H1 (cell line): ENCODE measurements around the gene PASD1. TPM values are rescaled to one million over a fixed set of nuclear protein-coding genes. Genes with fewer than 3 reads are reported as not detected.

ENCODE experiments used
- CTCF ChIA-PET: fragments of 300-600 bp; sonication (Branson Sonifier 250); formaldehyde crosslinking; loops from one replicate; lab custom pipeline; 2021; ENCODE audit not compliant: partially characterized antibody; lab: Charles Lee
- POLR2A ChIA-PET: fragments of 300-600 bp; sonication (Branson Sonifier 250); formaldehyde crosslinking; loops from one replicate; lab custom pipeline; 2021; ENCODE audit warnings: inconsistent platforms; ENCODE audit not compliant: partially characterized antibody; lab: Charles Lee
- DNase-seq, 2 experiments: peaks; one replicate each; pipeline versions ENCODE4 v3.0.0 to v3.0.0-alpha.2; 2010 to 2022; ENCODE audit warnings: low spot score in 2 of 2, low read depth in 1 of 2, mixed read lengths in 1 of 2
- FAIRE-seq: peaks from 2 replicates; lab custom pipeline; 2011; peaks lifted over from hg19 to GRCh38; lab: Jason Lieb, UNC
- H2AFZ ChIP-seq: 2 replicates; pipeline ENCODE4 v1.8.1; 2012; ENCODE audit warnings: low read length, inconsistent platforms
- H2AK5ac ChIP-seq: 2 replicates; pipeline ENCODE4 v1.6.1; 2013; ENCODE audit warnings: low read depth, low read length
- H2BK120ac ChIP-seq: replicated peaks from 2 replicates; pipeline ENCODE3; 2013; ENCODE audit warnings: low read depth, low read length, inconsistent platforms
- H2BK12ac ChIP-seq: 2 replicates; pipeline ENCODE4 v1.6.1; 2013; ENCODE audit warnings: low read depth, low read length
- H2BK15ac ChIP-seq: 2 replicates; pipeline ENCODE4 v1.6.1; 2013; ENCODE audit warnings: low read length
- H2BK20ac ChIP-seq: 2 replicates; pipeline ENCODE4 v1.6.1; 2013; ENCODE audit warnings: low read length
- H2BK5ac ChIP-seq: 2 replicates; pipeline ENCODE4 v1.6.1; 2013; ENCODE audit warnings: low read depth, low read length
- H3K14ac ChIP-seq: 2 replicates; pipeline ENCODE4 v1.6.1; 2013; ENCODE audit warnings: inconsistent platforms; ENCODE audit not compliant: insufficient read length
- H3K18ac ChIP-seq: 2 replicates; pipeline ENCODE4 v1.6.1; 2013; ENCODE audit warnings: low read length; ENCODE audit errors: extremely low read depth
- H3K23ac ChIP-seq: 2 replicates; pipeline ENCODE4 v1.6.1; 2013; ENCODE audit warnings: inconsistent platforms; ENCODE audit not compliant: insufficient read length
- H3K23me2 ChIP-seq: 2 replicates; pipeline ENCODE4 v1.6.1; 2013; ENCODE audit warnings: low read depth, low read length
- H3K27ac ChIP-seq: 2 replicates; pipeline ENCODE4 v1.6.1; 2011; ENCODE audit warnings: low read depth, low read length, inconsistent platforms
- H3K27me3 ChIP-seq, 4 experiments: replicated peaks in 1 of 4; 1 replicate in 1 of 4; 2 replicates in 3 of 4; pipeline versions ENCODE4 v1.6.1 to v1.8.1; 2011 to 2013; ENCODE audit warnings: low read length in 3 of 4, mild to moderate bottlenecking in 3 of 4, inconsistent platforms in 2 of 4, mixed read lengths in 2 of 4, moderate library complexity in 1 of 4; ENCODE audit not compliant: control insufficient read depth in 3 of 4, insufficient read depth in 3 of 4; ENCODE audit errors: extremely low read depth in 1 of 4
- H3K36me3 ChIP-seq, 4 experiments: 2 replicates each; pipeline versions ENCODE4 v1.6.1 to v1.8.1; 2011 to 2013; ENCODE audit warnings: mild to moderate bottlenecking in 4 of 4, low read length in 3 of 4, moderate library complexity in 2 of 4, control low read depth in 1 of 4, inconsistent platforms in 1 of 4; ENCODE audit not compliant: insufficient read depth in 4 of 4, control insufficient read depth in 2 of 4
- H3K4ac ChIP-seq: replicated peaks from 2 replicates; pipeline ENCODE3; 2013; ENCODE audit warnings: low read length, low read depth, mixed read lengths, inconsistent platforms; ENCODE audit not compliant: insufficient read length
- H3K4me1 ChIP-seq, 4 experiments: replicated peaks in 1 of 4; 1 replicate in 1 of 4; 2 replicates in 3 of 4; pipeline versions ENCODE4 v1.6.1 to v1.8.1; 2011 to 2013; ENCODE audit warnings: low read length in 3 of 4, inconsistent platforms in 2 of 4, mixed read lengths in 1 of 4; ENCODE audit not compliant: insufficient read depth in 4 of 4, control insufficient read depth in 3 of 4
- H3K4me2 ChIP-seq, 2 experiments: 2 replicates each; pipeline versions ENCODE4 v1.6.1 to v1.8.1; 2011 to 2013; ENCODE audit warnings: low read depth in 2 of 2, low read length in 2 of 2, control low read depth in 1 of 2, inconsistent platforms in 1 of 2, mild to moderate bottlenecking in 1 of 2; ENCODE audit not compliant: insufficient read depth in 1 of 2
- H3K4me3 ChIP-seq, 4 experiments: fragments of 200-600, 300-600 bp in 1 of 4; sonication (generic), shearing (Covaris generic), sonication (Bioruptor Twin) in 1 of 4; 2 replicates each; pipeline versions ENCODE4 v1.5.1 to v1.8.1; 2011 to 2016; ENCODE audit warnings: low read length in 4 of 4, low read depth in 3 of 4, control low read depth in 2 of 4, inconsistent platforms in 2 of 4, mild to moderate bottlenecking in 2 of 4, mixed read lengths in 1 of 4, moderate library complexity in 1 of 4; ENCODE audit not compliant: insufficient read depth in 2 of 4; ENCODE audit errors: extremely low read depth in 1 of 4
- H3K56ac ChIP-seq: replicated peaks from 2 replicates; pipeline ENCODE3; 2013; ENCODE audit warnings: low read depth, mild to moderate bottlenecking, mixed read lengths, low read length, inconsistent platforms; ENCODE audit not compliant: insufficient read length
- H3K79me1 ChIP-seq: 2 replicates; pipeline ENCODE4 v1.6.1; 2013; ENCODE audit warnings: low read depth, low read length, control low read depth
- H3K79me2 ChIP-seq, 2 experiments: 2 replicates each; pipeline versions ENCODE4 v1.6.1 to v1.8.1; 2012 to 2013; ENCODE audit warnings: low read length in 2 of 2, mild to moderate bottlenecking in 2 of 2, inconsistent platforms in 1 of 2; ENCODE audit not compliant: insufficient read depth in 2 of 2, control insufficient read depth in 1 of 2
- H3K9ac ChIP-seq, 4 experiments: replicated peaks in 1 of 4; 1 replicate in 1 of 4; 2 replicates in 3 of 4; pipeline versions ENCODE4 v1.6.1 to v1.8.1; 2011 to 2013; ENCODE audit warnings: low read depth in 3 of 4, low read length in 3 of 4, control low read depth in 2 of 4, mild to moderate bottlenecking in 2 of 4, moderate library complexity in 2 of 4, inconsistent platforms in 1 of 4; ENCODE audit errors: extremely low read depth in 1 of 4
- H3K9me3 ChIP-seq, 2 experiments: 2 replicates each; pipeline versions ENCODE4 v1.6.1 to v1.8.1; 2012 to 2013; ENCODE audit warnings: mild to moderate bottlenecking in 2 of 2, moderate library complexity in 2 of 2, control low read depth in 1 of 2, inconsistent platforms in 1 of 2, low read depth in 1 of 2, low read length in 1 of 2, mixed read lengths in 1 of 2; ENCODE audit not compliant: insufficient read depth in 2 of 2
- H4K20me1 ChIP-seq, 2 experiments: replicated peaks in 1 of 2; 2 replicates each; pipeline versions ENCODE3 to v1.8.1; 2011 to 2013; ENCODE audit warnings: inconsistent platforms in 2 of 2, low read length in 2 of 2, mild to moderate bottlenecking in 1 of 2; ENCODE audit not compliant: insufficient read depth in 2 of 2, control insufficient read depth in 1 of 2
- H4K5ac ChIP-seq: 2 replicates; pipeline ENCODE4 v1.6.1; 2013; ENCODE audit warnings: low read length, low read depth, mixed read lengths, inconsistent platforms; ENCODE audit not compliant: insufficient read length
- H4K8ac ChIP-seq: 2 replicates; pipeline ENCODE4 v1.8.0; 2013; ENCODE audit warnings: mild to moderate bottlenecking, moderate library complexity, low read length, inconsistent platforms; ENCODE audit not compliant: insufficient read depth; ENCODE audit errors: extremely low read depth
- H4K91ac ChIP-seq: replicated peaks from 2 replicates; pipeline ENCODE3; 2013; ENCODE audit warnings: low read length, mixed read lengths, inconsistent platforms; ENCODE audit not compliant: insufficient read length
- ASH2L ChIP-seq: fragments of 200-600, 300-600 bp; sonication (generic); IDR thresholded peaks from one replicate; pipeline ENCODE4 v1.7.1; 2017; ENCODE audit warnings: low read length
- BACH1 ChIP-seq: IDR thresholded peaks from 2 replicates; pipeline ENCODE4 v1.6.1; 2012; ENCODE audit warnings: low read length, improper control_type of control experiment
- CREB1 ChIP-seq: IDR thresholded peaks from 2 replicates; pipeline ENCODE4 v1.6.1; 2012; ENCODE audit warnings: inconsistent platforms
- FOSL1 ChIP-seq: IDR thresholded peaks from 2 replicates; pipeline ENCODE4 v1.6.1; 2011; ENCODE audit warnings: mild to moderate bottlenecking, low read depth, low read length, moderate library complexity; ENCODE audit not compliant: insufficient read depth
- HDAC2 ChIP-seq, 2 experiments: fragments of 300-600 bp in 1 of 2; sonication (generic) in 1 of 2; IDR thresholded peaks; 2 replicates each; pipeline ENCODE4 v1.6.1; 2011 to 2012; ENCODE audit warnings: low read depth in 2 of 2, low read length in 2 of 2, mild to moderate bottlenecking in 2 of 2, moderate library complexity in 2 of 2, borderline replicate concordance in 1 of 2, inconsistent platforms in 1 of 2
- JUND ChIP-seq: IDR thresholded peaks from 2 replicates; pipeline ENCODE4 v1.6.1; 2011; ENCODE audit warnings: mild to moderate bottlenecking, improper control_type of control experiment, low read length
- KDM5A ChIP-seq: fragments of 200-600 bp; IDR thresholded peaks from 2 replicates; pipeline ENCODE4 v1.7.1; 2012; ENCODE audit warnings: mild to moderate bottlenecking, low read length, inconsistent platforms, mixed read lengths
- NANOG ChIP-seq: IDR thresholded peaks from 2 replicates; pipeline ENCODE4 v1.6.1; 2011; ENCODE audit warnings: low read length, low read depth, mild to moderate bottlenecking, inconsistent platforms; ENCODE audit not compliant: insufficient read depth, poor library complexity, severe bottlenecking
- RXRA ChIP-seq: IDR thresholded peaks from 2 replicates; pipeline ENCODE4 v1.6.1; 2011; ENCODE audit warnings: low read depth, mild to moderate bottlenecking, low read length, moderate library complexity; ENCODE audit not compliant: insufficient read depth
- SIX5 ChIP-seq: IDR thresholded peaks from 2 replicates; pipeline ENCODE4 v1.6.1; 2011; ENCODE audit warnings: mild to moderate bottlenecking, low read depth, low read length
- SP1 ChIP-seq: IDR thresholded peaks from 2 replicates; pipeline ENCODE4 v1.6.1; 2011; ENCODE audit warnings: low read depth, low read length
- SRF ChIP-seq: IDR thresholded peaks from 2 replicates; pipeline ENCODE4 v1.6.1; 2011; ENCODE audit warnings: mild to moderate bottlenecking, low read depth, low read length, moderate library complexity
- TBP ChIP-seq: IDR thresholded peaks from 2 replicates; pipeline ENCODE4 v1.6.1; 2011; ENCODE audit warnings: low read depth, low read length, improper control_type of control experiment
- TCF12 ChIP-seq: IDR thresholded peaks from 2 replicates; pipeline ENCODE4 v1.6.1; 2011; ENCODE audit warnings: low read depth, mild to moderate bottlenecking, low read length
- TEAD4 ChIP-seq: IDR thresholded peaks from 2 replicates; pipeline ENCODE4 v1.6.1; 2012; ENCODE audit warnings: low read depth, low read length, inconsistent platforms, mixed read lengths
- WGBS, 2 experiments: shearing (Covaris generic) in 1 of 2; methylation state at CpG; one replicate each; pipeline versions ENCODE4 v1.1.6 to v1.1.7; 2013 to 2015; ENCODE audit warnings: low lambda C conversion rate in 2 of 2, mixed read lengths in 2 of 2, inconsistent platforms in 1 of 2, low coverage in 1 of 2, missing lambda C conversion rate in 1 of 2; ENCODE audit not compliant: insufficient replicate concordance in 2 of 2, insufficient coverage in 1 of 2, insufficient read length in 1 of 2; ENCODE audit errors: extremely low coverage in 1 of 2, missing lambda C conversion rate in 1 of 2; 5-methylcytosine and 5-hydroxymethylcytosine counted together
- polyA plus RNA-seq, 7 experiments: library from polyadenylated mRNA; depleted of rRNA in 3 of 7; stranded (reverse) in 5 of 7; unstranded in 2 of 7; fragments of >200 nt in 5 of 7; fragments of 200-250 nt in 2 of 7; gene quantifications; 1 replicate in 5 of 7; 2 replicates in 1 of 7; 4 replicates in 1 of 7; pipeline versions ENCODE4 v1.2.1 to v1.2.3, GENCODE V29; 2011 to 2013; ENCODE audit warnings: missing spikeins in 2 of 7, mixed read lengths in 2 of 7
- total RNA-seq: library from RNA; stranded (reverse); fragmentation: NEBNext Ultra II Directional; extraction: Animal tissue kit (Norgen Biotek cat#: 25700); gene quantifications from 2 replicates; pipeline ENCODE4 v1.2.1, GENCODE V29; 2021

PASD1 gene
- total and polyA plus RNA-seq, 2 of the 8 experiments (the other 6 are each of a cell fraction or from before 2014, with no cell fraction given): 0.03 to 0.09 TPM

DNA sequence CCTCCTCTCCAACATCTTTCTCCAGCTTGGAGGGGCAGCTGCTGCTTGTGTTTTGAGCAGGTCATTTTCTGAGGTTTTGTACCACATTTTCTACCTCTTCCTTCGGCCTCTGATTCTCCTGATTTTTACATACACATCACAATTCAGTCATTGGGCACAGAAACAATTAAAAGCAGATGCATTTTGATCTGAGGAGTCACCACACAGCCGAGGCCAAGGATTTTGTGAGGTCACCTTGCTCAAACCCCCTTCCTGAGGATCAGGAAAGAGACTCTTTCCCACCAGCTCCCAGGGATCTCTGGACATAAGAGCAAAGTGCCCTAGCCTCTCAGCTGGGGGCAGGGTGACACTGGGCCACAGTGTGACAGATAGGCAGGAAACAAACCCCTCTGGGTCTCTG, 147.0 kb downstream of the PASD1 start:
- no peak overlapping the region for H2BK120ac ChIP-seq
- no peaks in the 10 kb centered on the region for H4K20me1 ChIP-seq
- no peak overlapping the region for H2BK12ac ChIP-seq
- no peak overlapping the region for H2AK5ac ChIP-seq
- H2BK5ac ChIP-seq: no peak overlapping the region
- no peaks in the 10 kb centered on the region for H3K27me3 ChIP-seq
- no peak overlapping the region for H3K23ac ChIP-seq
- FAIRE-seq: no peak
- no peaks in the 10 kb centered on the region for H3K9me3 ChIP-seq
- no peak overlapping the region for H4K8ac ChIP-seq
- no peak overlapping the region for H3K4ac ChIP-seq
- no peak overlapping the region for H2BK20ac ChIP-seq
- no peak overlapping the region for H3K18ac ChIP-seq
- no peak overlapping the region for H3K14ac ChIP-seq
- H3K9ac ChIP-seq: no peak overlapping the region
- H2BK15ac ChIP-seq: no peak overlapping the region
- H3K27ac ChIP-seq: no peak overlapping the region
- 93% methylated on average over 2 of the region's 2 CpGs; no CpG with 5 or more reads in 1 of the 2 experiments for WGBS, 2 experiments
- no peaks in the 10 kb centered on the region for H3K23me2 ChIP-seq
- no peak overlapping the region for H3K4me2 ChIP-seq
- ChIA-PET POLR2A (no interaction called here), CTCF (interaction anchor here (0.6 to 1.1 kb wide), 2 partner anchors 49 to 140 kb away, joined by 3 to 4 read pairs; no protein-coding TSS in a partner anchor)
- H2AFZ ChIP-seq: no peak overlapping the region
- no peak overlapping the region for H4K5ac ChIP-seq
- H3K4me3 ChIP-seq: no peak overlapping the region
- no peaks in the 10 kb centered on the region for H3K36me3 ChIP-seq
- DNase-seq: no peak
- H3K56ac ChIP-seq: no peak overlapping the region
- H3K79me1 ChIP-seq: no peaks in the 10 kb centered on the region
- TF ChIP-seq JUND: no peak
- no peak for TF ChIP-seq SIX5
- TF ChIP-seq NANOG: no peak
- no peak for TF ChIP-seq BACH1
- TF ChIP-seq SRF: no peak
- no peak for TF ChIP-seq RXRA
- no peak for TF ChIP-seq FOSL1
- TF ChIP-seq TCF12: no peak
- TF ChIP-seq SP1: no peak
- TF ChIP-seq KDM5A: no peak
- no peak for TF ChIP-seq HDAC2 (IDR thresholded peaks at IDR 0.05; ENCODE audit: borderline replicate concordance in 1 of 2, low read depth in 2 of 2, low read length in 2 of 2)
- TF ChIP-seq TBP: no peak
- TF ChIP-seq TEAD4: no peak
- TF ChIP-seq CREB1: no peak
- no peak for TF ChIP-seq ASH2L
- H3K4me1 ChIP-seq: peaks cover 0 to 4% (median 1%) of the 10 kb centered on the region in 4 experiments; a peak in 3 of 7 replicates
- H3K79me2 ChIP-seq: no peaks in the 10 kb centered on the region
- no peak overlapping the region for H4K91ac ChIP-seq
